H1 (cell line): ENCODE measurements around the gene RAB22A. TPM values are rescaled to one million over a fixed set of nuclear protein-coding genes. Genes with fewer than 3 reads are reported as not detected.

Source experiments
- ASH2L ChIP-seq: fragments of 200-600, 300-600 bp; sonication (generic); IDR thresholded peaks from one replicate; pipeline ENCODE4 v1.7.1; 2017; ENCODE audit warnings: low read length
- HDAC2 ChIP-seq, 2 experiments: fragments of 300-600 bp in 1 of 2; sonication (generic) in 1 of 2; IDR thresholded peaks; 2 replicates each; pipeline ENCODE4 v1.6.1; 2011 to 2012; ENCODE audit warnings: low read depth in 2 of 2, low read length in 2 of 2, mild to moderate bottlenecking in 2 of 2, moderate library complexity in 2 of 2, borderline replicate concordance in 1 of 2, inconsistent platforms in 1 of 2
- POLR2A ChIP-seq, 2 experiments: IDR thresholded peaks; 1 replicate in 1 of 2; 2 replicates in 1 of 2; pipeline ENCODE4 v1.6.1; 2011; ENCODE audit warnings: low read depth in 2 of 2, low read length in 2 of 2, mild to moderate bottlenecking in 2 of 2; ENCODE audit errors: control extremely low read depth in 1 of 2
- RAD21 ChIP-seq, 2 experiments: IDR thresholded peaks in 1 of 2; conservative IDR thresholded peaks in 1 of 2; 2 replicates each; pipeline ENCODE4 v1.6.1; 2011; ENCODE audit warnings: low read depth in 2 of 2, low read length in 2 of 2, improper control_type of control experiment in 1 of 2, inconsistent platforms in 1 of 2, mild to moderate bottlenecking in 1 of 2, moderate library complexity in 1 of 2
- polyA plus RNA-seq, 7 experiments: library from polyadenylated mRNA; depleted of rRNA in 3 of 7; stranded (reverse) in 5 of 7; unstranded in 2 of 7; fragments of >200 nt in 5 of 7; fragments of 200-250 nt in 2 of 7; gene quantifications; 1 replicate in 5 of 7; 2 replicates in 1 of 7; 4 replicates in 1 of 7; pipeline versions ENCODE4 v1.2.1 to v1.2.3, GENCODE V29; 2011 to 2013; ENCODE audit warnings: missing spikeins in 2 of 7, mixed read lengths in 2 of 7
- total RNA-seq: library from RNA; stranded (reverse); fragmentation: NEBNext Ultra II Directional; extraction: Animal tissue kit (Norgen Biotek cat#: 25700); gene quantifications from 2 replicates; pipeline ENCODE4 v1.2.1, GENCODE V29; 2021

Gene RAB22A
- total and polyA plus RNA-seq, 2 of the 8 experiments (the other 6 are each of a cell fraction or from before 2014, with no cell fraction given) = 3.1 to 6.6 TPM

- peak; percentile 79 for TF ChIP-seq ASH2L
- TF ChIP-seq RAD21 (IDR thresholded peaks at IDR 0.05 in 1 of 2, conservative IDR thresholded peaks at IDR 0.05 in 1 of 2; ENCODE audit: low read depth in 2 of 2, low read length in 2 of 2) = 0 out of 4 replicates have a peak, but pooled peaks of 1 of the 2 experiments have one; percentile 7
- peak in 1 of 2 experiments; percentile 56; a peak in 1 of 4 replicates for TF ChIP-seq HDAC2 (IDR thresholded peaks at IDR 0.05; ENCODE audit: borderline replicate concordance in 1 of 2, low read depth in 2 of 2, low read length in 2 of 2)
- TF ChIP-seq POLR2A (IDR thresholded peaks at IDR 0.05; ENCODE audit: control extremely low read depth in 1 of 2, low read depth in 2 of 2, low read length in 2 of 2) = peak in 1 of 2 experiments; percentile 35; a peak in 1 of 3 replicates
Observed at GRCh38 chr20:58374906-58375758, 65.6 kb downstream of the RAB22A start (continued).
